Glutamatergic neuron (in vitro differentiated cells): Measurements from ENCODE around the gene CNTNAP2. TPM values are rescaled to one million over a fixed set of nuclear protein-coding genes. Genes with fewer than 3 reads are reported as not detected.

Experiments used
- DNase-seq: peaks from one replicate; pipeline ENCODE4 v3.0.0; 2022
- H3K27ac Mint-ChIP-seq: one replicate; pipeline ENCODE4 v1.8.0; 2020; ENCODE audit warnings: mild to moderate bottlenecking, mixed read lengths, inconsistent platforms; ENCODE audit not compliant: unreplicated experiment
- H3K27me3 Mint-ChIP-seq: one replicate; pipeline ENCODE4 v1.8.0; 2020; ENCODE audit warnings: mild to moderate bottlenecking, moderate library complexity, mixed read lengths, inconsistent platforms; ENCODE audit not compliant: unreplicated experiment
- H3K36me3 Mint-ChIP-seq: one replicate; pipeline ENCODE4 v1.8.0; 2020; ENCODE audit warnings: mild to moderate bottlenecking, mixed read lengths, inconsistent platforms; ENCODE audit not compliant: unreplicated experiment
- H3K4me1 Mint-ChIP-seq: one replicate; pipeline ENCODE4 v1.8.0; 2020; ENCODE audit warnings: mild to moderate bottlenecking, low read depth, mixed read lengths, inconsistent platforms; ENCODE audit not compliant: unreplicated experiment
- H3K4me3 Mint-ChIP-seq: one replicate; pipeline ENCODE4 v1.8.0; 2020; ENCODE audit warnings: mild to moderate bottlenecking, mixed read lengths, inconsistent platforms; ENCODE audit not compliant: unreplicated experiment
- H3K9me3 Mint-ChIP-seq: one replicate; pipeline ENCODE4 v1.8.0; 2020; ENCODE audit warnings: mild to moderate bottlenecking, moderate library complexity, mixed read lengths, inconsistent platforms; ENCODE audit not compliant: unreplicated experiment
- total RNA-seq: library from RNA; stranded (reverse); fragmentation: NEBNext Ultra II Directional; extraction: Animal tissue kit (Norgen Biotek cat#: 25700); gene quantifications from one replicate; pipeline ENCODE4 v1.2.1, GENCODE V29; 2021; ENCODE audit not compliant: unreplicated experiment
- TF ChIP-seq, protein P1 (sequence below): fragments of 200-600 bp; sonication (generic); IDR thresholded peaks from one replicate; pipeline ENCODE4 v1.5.0; 2021; ENCODE audit not compliant: partially characterized antibody, unreplicated experiment

Gene CNTNAP2
- total RNA-seq, 1 donor from 2014 or later = 25.8 TPM

GRCh38 chr7:147670759-147671158 is 1554.2 kb downstream of the CNTNAP2 start:
- no peak for DNase-seq
- TF ChIP-seq, protein P1, sequence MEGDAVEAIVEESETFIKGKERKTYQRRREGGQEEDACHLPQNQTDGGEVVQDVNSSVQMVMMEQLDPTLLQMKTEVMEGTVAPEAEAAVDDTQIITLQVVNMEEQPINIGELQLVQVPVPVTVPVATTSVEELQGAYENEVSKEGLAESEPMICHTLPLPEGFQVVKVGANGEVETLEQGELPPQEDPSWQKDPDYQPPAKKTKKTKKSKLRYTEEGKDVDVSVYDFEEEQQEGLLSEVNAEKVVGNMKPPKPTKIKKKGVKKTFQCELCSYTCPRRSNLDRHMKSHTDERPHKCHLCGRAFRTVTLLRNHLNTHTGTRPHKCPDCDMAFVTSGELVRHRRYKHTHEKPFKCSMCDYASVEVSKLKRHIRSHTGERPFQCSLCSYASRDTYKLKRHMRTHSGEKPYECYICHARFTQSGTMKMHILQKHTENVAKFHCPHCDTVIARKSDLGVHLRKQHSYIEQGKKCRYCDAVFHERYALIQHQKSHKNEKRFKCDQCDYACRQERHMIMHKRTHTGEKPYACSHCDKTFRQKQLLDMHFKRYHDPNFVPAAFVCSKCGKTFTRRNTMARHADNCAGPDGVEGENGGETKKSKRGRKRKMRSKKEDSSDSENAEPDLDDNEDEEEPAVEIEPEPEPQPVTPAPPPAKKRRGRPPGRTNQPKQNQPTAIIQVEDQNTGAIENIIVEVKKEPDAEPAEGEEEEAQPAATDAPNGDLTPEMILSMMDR = no peak
- Mint-ChIP-seq H3K27me3 (no peaks in the 10 kb centered on the region), H3K27ac (no peak overlapping the region), H3K4me1 (no peaks in the 10 kb centered on the region), H3K36me3 (no peaks in the 10 kb centered on the region), H3K9me3 (no peaks in the 10 kb centered on the region), H3K4me3 (no peak overlapping the region)

- H3K9me3 Mint-ChIP-seq = no peaks in the 10 kb centered on the region
- no peaks in the 10 kb centered on the region for H3K27me3 Mint-ChIP-seq
- no peaks in the 10 kb centered on the region for H3K4me1 Mint-ChIP-seq
- DNase-seq = no peak
- TF ChIP-seq, protein P1 = no peak
- H3K36me3 Mint-ChIP-seq = no peaks in the 10 kb centered on the region
- H3K4me3 Mint-ChIP-seq = no peak overlapping the region
- H3K27ac Mint-ChIP-seq = no peak overlapping the region
Observed at GRCh38 chr7:147674705-147675104, 1558.1 kb downstream of the CNTNAP2 start.

GRCh38 chr7:147678943-147679342 is 1562.3 kb downstream of the CNTNAP2 start:
- no peak for DNase-seq
- H3K9me3 Mint-ChIP-seq = no peaks in the 10 kb centered on the region
- TF ChIP-seq, protein P1 = no peak
- no peak overlapping the region for H3K27ac Mint-ChIP-seq
- H3K4me3 Mint-ChIP-seq = no peak overlapping the region
- H3K4me1 Mint-ChIP-seq = no peaks in the 10 kb centered on the region
- H3K36me3 Mint-ChIP-seq = no peaks in the 10 kb centered on the region
- no peaks in the 10 kb centered on the region for H3K27me3 Mint-ChIP-seq

DNA sequence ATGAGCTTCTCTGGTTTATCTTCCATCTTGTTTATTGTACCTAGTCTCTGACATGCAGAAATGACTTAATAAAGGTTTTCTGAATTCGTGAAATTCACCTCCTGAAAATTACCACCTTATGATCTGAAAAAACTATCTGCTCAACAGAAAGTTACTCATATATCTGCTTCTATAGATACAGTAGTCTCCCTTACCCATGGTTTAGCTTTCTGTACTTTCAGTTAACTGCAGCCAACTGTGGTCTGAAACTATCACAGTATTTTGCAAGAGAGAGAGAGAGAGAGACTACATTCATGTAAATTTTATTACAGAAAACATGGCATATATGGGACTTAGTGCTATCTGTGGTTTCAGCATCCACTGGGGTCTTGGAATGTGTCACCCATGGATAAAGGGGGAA is 1564.9 kb downstream of the CNTNAP2 start:
- Mint-ChIP-seq H3K4me1 (no peaks in the 10 kb centered on the region), H3K27me3 (no peaks in the 10 kb centered on the region), H3K9me3 (no peaks in the 10 kb centered on the region), H3K4me3 (no peak overlapping the region), H3K27ac (no peak overlapping the region), H3K36me3 (no peaks in the 10 kb centered on the region)
- DNase-seq = no peak
- TF ChIP-seq, protein P1 = no peak

DNA sequence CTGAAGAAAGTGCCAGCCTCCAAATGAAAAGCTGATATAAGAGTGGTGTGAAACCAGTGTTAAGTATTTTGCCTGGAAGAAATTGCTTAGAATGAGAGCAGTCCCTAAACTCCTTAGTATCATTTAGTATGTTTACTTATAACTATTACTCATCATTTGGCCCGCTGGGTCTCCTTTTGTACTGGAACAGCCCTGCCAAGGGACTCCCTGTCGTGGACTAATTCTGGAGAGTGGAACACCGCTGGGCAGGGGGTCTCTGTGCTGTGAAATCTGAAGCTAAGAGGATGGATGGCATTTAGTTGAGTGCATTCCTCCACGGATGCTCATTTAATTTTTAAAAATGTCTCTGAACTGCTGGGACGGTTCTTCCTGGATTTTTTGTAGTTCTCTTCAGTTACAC is 1584.1 kb downstream of the CNTNAP2 start:
- TF ChIP-seq, protein P1 = no peak
- Mint-ChIP-seq H3K27ac (no peak overlapping the region), H3K9me3 (peaks cover 6% of the 10 kb centered on the region), H3K4me1 (no peaks in the 10 kb centered on the region), H3K36me3 (peaks cover 4% of the 10 kb centered on the region), H3K27me3 (no peaks in the 10 kb centered on the region), H3K4me3 (no peak overlapping the region)
- DNase-seq = no peak
